GM13977 (cell line): Measurements from ENCODE around the gene ELOVL6.
A peak's percentile ranks its signal among the peaks of the same experiment; 100 is the strongest.

Experiments used
- DNase-seq: peaks from one replicate; pipeline ENCODE4 v3.0.0; 2012; ENCODE audit warnings: low spot score
- CTCF ChIP-seq: IDR thresholded peaks from 2 replicates; pipeline ENCODE4 v1.5.1; 2012; ENCODE audit warnings: mild to moderate bottlenecking, control low read depth; ENCODE audit not compliant: insufficient read depth; ENCODE audit errors: extremely low read depth, missing control alignments
- in situ Hi-C: fragments of 300-500 bp; cut with MboI; formaldehyde crosslinking; loops from one replicate; pipeline ENCODE4 v1.12.0; 2022; ENCODE audit warnings: low sequenced_read_pairs, low pct_unique_long_range_greater_than_20kb, mixed read lengths, inconsistent platforms; ENCODE audit not compliant: unreplicated experiment

ELOVL6 gene

GRCh38 chr4:110009550-110009949 lies 188.9 kb downstream of the ELOVL6 start:
- no peak for TF ChIP-seq CTCF
- in situ Hi-C loops, result loop anchor here (5.0 to 25.0 kb wide), 2 partner anchors 328 to 508 kb away; no protein-coding TSS in a partner anchor
- DNase-seq, result no peak

DNA sequence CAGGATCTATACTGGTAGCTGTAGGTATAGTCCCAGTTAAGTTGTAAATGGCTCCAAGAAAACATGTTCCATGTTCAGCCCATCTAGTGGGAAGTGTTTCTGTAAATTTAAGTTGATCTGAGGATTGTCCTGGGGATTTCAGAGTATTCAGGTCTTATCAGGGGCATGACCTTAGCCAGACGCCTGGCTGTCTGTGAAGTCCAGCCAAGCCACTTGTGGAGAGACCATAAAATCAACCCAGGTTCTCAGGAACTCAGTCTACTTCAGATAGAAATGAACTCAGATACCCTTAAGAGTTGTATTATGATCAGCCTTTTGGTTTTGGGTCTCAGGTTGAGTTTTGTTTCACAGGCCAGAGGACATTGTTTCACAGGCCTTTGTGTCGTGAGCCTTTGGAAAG lies 189.9 kb downstream of the ELOVL6 start:
- DNase-seq, result no peak
- in situ Hi-C loops, result loop anchor here (5.0 to 25.0 kb wide), 2 partner anchors 329 to 509 kb away; no protein-coding TSS in a partner anchor
- TF ChIP-seq CTCF, result no peak

- no peak for DNase-seq
Measured at GRCh38 chr4:110007217-110007616, 191.2 kb downstream of the ELOVL6 start.

GRCh38 chr4:110005461-110006056 lies 192.9 kb downstream of the ELOVL6 start:
- DNase-seq, result peak; percentile 65
- peak; percentile 67 for TF ChIP-seq CTCF
- in situ Hi-C loops, result loop anchor here (5.0 to 25.0 kb wide), 2 partner anchors 332 to 512 kb away; no protein-coding TSS in a partner anchor

More at GRCh38 chr4:110007217-110007616, 191.2 kb downstream of the ELOVL6 start:
- TF ChIP-seq CTCF, result no peak
- in situ Hi-C loops, result loop anchor here (5.0 to 25.0 kb wide), 2 partner anchors 330 to 510 kb away; no protein-coding TSS in a partner anchor

DNA sequence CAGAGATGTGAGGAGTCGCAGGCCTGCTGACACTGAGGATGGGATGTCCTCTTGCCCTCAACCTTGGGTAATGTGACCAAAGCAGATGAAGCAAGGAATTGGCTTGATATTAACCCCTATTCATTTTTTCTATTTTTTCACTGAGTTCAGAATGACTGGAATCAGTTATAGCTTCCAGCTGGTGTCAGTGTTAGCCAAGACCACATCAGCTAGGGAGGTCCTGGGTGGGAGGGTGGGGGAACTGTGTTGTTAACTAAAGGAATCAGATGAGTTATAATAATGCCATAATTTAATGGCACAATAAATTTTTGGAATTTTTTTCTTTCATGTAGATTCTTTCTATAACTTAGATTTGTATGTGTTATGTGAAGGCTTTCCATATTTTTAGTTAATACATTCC lies 193.9 kb downstream of the ELOVL6 start:
- no peak for DNase-seq
- TF ChIP-seq CTCF, result no peak
- in situ Hi-C loops, result loop anchor here (25.0 kb wide), 1 partner anchor 333 kb away; no protein-coding TSS in a partner anchor

- in situ Hi-C loops, result loop anchor here (25.0 kb wide), 1 partner anchor 334 kb away; no protein-coding TSS in a partner anchor
- TF ChIP-seq CTCF, result no peak
- DNase-seq, result no peak
Measured at GRCh38 chr4:110003401-110004187, 194.8 kb downstream of the ELOVL6 start.
